Right hindlimb (tissue), 1 donor: ENCODE measurements around the gene YWHAG.
A peak's percentile ranks its signal among the peaks of the same experiment; 100 is the strongest.
"Not testable (repeated sequence)": the region's sequence is repeated elsewhere in the genome, so short reads cannot be mapped to it uniquely, and the experiment has no call there.

Experiments used
- DNase-seq: peaks from one replicate; pipeline ENCODE4 v3.0.0-alpha.2; 2018

Gene YWHAG

DNA sequence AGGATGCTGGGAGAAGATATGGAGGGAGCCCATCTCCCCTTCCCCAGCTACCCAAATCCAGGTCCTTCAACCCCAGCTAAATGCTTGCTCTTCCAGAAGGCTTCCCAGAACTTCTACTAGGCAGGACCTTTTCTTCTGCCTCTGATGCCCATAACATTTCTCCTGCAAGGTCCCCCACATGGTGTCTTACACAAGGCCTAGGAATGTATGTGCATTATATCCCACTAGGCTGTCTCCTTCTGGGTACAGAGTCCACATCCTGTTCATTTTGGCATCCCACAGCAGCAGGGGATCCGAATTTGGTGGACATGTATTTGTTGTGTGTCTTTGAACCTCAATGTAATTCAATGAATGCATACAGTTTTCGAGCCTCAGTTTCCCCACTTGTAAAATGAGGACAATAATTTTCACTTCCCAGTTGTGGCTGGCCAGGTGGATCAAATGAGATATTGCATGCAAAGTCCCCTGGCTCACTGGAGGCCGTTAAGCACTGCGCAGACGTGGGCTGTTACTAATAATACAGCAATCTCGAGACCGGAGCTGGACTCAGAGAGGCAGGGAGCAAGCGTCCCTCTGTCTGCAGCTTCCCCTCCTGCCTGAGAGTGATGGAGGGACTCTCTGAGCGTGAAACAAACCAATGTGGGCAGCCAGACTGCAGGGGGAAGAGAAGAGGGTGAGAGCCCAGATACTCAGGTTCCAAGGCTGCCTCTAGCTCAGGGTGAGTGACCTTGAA is 18.6 kb upstream of the YWHAG start:
- DNase-seq: no peak

DNA sequence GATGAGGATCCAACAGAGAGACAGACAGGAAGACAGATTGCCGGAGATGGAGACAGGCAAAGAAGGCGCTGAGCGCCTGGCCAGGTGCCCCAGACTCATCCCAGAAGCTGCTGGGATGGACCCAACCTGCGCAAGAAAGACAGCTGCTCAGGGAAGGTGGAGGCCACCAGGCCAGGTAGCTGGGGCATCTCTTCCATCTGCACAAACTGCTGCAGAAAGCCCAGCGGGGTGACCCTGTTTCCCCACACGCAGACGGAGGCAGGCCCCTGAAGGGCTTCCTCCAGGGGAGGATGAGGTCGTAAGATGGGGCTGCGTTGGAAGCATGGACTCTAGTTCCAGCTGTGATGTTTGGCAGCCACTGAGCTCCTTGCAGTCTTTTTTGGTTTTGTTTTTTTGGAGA is 16.5 kb upstream of the YWHAG start:
- DNase-seq: no peak

DNA sequence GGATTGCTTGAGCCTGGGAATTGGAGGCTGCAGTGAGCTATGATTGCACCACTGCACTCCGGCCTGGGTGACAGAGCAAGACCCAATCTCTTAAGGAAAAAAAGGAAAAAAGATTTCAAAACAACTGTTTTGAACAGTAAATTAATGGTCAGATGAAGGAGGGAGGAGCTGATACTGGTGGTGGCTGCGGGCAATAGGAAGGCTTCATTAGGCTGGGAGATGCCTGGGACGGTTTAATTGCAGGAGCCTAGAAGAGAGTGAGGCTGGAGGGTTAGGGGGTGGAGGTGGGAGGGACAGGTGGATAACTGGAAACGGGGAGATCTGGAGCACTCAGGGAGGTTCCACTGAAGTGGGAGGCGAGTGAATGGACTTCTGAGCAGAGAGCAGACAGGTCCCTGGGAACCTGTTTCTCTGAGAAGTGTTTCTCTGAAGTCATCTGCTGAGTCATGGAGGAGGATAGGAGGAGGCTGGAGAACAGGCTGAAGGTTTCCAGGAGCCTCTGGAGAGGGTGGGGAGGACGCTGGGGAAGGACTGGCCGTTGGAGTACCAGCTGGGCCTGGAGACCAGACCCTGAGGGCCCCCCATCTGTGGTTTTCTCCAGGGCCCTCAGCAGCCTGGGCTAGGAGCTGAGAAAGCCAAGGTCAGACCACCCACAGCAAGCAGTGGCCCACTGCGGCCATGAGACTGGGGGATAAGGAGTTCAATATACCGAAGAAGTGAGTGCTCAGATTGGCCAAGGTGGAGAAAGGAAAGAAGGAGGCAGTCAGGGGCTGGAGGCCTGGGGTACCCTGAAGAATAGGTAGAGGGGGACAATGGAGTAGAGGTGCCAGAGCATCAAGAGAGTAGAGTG is 14.4 kb upstream of the YWHAG start:
- no peak for DNase-seq

DNA sequence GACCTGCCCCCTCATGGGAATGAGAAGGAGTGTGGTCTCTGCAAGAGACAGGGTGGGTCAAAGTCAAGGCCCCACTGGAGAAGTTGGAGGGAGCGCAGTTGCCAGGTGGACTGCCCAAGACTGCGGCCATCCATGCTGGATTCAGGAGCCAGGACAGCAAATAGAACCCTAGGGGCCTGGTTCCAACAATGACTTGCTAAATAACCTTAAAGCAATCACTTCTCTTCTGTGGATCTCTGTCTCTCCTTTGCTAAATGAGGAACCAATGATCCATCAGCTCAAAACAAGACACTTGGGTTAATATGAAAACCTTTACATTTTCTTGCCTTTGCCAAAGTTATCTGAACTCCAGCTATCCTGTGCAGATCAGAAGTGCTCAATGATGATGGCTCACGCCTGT is 12.6 kb upstream of the YWHAG start:
- DNase-seq: no peak

DNA sequence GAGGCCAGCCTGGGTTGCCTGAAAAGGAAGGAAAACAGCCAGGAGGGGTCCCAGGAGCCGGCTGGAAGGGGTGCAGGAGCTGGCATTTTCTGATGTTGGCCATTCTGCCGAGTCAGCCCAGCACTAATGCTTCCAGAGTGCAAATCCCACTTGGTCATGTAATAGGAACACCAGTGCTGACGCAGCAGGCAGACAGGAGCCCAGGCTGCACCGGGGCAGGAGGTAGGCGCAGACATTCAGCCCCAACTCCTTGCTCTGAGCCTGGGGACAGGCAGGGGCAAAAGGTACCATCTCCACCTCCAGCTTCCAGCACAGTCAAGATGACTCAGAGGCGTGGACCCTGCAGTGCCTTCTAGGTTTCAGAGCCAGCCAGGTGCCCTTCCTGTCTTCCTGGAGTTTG is 10.2 kb upstream of the YWHAG start:
- DNase-seq: no peak

DNA sequence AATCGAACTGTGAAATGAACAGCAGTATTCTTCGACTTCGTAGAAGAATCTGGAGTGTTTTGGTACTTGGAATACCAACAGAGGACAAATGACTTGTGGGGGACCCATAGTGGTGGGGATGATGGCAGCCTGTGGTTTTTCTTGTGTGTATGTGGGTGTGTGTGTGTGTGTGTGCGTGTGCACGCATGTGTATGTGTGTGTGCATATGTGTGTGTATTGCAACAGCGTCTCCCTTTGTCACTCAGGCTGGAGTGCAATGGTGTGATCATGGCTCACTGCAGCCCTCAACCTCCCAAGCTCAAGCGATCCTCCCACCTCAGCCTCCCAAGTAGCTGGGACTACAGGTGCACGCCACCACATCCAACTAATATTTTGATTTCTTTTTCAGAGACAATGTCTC is 9.4 kb upstream of the YWHAG start:
- DNase-seq: no peak

DNA sequence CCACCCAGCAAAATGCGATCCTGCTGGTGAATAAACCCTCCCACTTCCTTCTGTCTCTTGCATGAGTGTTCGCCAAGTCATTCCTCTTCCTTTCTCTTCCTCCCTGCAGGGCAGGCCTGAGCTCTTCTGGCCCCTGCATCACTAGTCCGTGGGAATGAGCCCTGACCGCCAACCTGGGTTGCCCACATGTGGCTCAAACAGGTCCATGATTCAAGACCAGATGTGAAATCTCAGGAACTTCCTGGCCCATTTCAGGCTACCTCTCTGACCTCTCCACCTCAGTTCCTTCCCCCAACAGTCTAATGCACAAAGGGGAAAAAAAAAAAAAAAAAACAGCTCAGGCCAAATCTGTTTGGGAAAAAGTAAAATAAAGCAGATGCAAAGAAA is 5.4 kb upstream of the YWHAG start:
- DNase-seq: peak; percentile 40

DNA sequence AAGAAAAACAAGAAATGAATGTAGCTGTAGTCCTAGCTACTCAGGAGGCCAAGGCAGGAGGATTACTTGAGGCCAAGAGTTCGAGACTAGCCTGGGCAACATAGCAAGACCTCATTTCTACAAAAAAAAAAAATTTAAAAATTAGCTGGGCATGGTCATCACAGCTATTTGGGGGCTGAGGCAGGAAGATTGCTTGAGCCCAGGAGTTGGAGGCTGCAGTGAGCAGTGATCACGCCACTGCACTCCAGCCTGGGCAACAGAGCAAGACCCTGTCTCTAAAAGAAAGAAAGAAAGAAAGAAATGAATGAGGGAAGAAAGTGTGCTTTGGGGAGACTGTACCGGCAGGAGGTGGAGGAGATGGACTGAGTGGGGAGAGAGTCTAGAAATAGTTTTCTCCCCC is 5.0 kb upstream of the YWHAG start:
- DNase-seq: not testable (repeated sequence)

DNA sequence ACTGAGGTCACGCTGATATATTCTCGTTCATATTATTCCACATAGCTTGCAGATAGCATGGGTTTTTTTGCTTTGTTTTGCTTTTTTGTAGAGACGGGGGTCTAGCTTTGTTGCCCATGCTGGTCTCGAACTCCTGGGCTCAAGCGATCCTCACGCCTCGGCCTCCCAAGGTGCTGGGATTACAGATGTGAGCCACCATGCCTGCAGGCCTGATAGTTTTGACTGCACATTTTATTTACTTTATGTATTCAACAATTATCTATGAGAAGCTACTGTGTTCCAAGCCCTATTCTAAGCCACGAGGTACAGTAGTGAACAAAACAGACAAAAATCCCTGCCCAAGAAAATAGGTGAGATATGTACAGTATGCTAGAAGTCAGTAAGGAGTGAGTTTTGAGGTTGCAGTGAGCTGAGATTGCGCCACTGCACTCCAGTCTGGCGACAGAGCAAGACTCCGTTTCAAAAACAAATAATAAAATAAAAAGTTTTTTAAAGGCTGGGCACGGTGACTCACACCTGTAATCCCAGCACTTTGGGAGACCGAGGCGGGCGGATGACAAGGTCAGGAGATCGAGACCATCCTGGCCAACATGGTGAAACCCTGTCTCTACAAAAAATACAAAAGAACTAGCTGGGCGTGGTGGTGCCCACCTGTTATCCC is 1.3 kb upstream of the YWHAG start:
- DNase-seq: no peak

DNA sequence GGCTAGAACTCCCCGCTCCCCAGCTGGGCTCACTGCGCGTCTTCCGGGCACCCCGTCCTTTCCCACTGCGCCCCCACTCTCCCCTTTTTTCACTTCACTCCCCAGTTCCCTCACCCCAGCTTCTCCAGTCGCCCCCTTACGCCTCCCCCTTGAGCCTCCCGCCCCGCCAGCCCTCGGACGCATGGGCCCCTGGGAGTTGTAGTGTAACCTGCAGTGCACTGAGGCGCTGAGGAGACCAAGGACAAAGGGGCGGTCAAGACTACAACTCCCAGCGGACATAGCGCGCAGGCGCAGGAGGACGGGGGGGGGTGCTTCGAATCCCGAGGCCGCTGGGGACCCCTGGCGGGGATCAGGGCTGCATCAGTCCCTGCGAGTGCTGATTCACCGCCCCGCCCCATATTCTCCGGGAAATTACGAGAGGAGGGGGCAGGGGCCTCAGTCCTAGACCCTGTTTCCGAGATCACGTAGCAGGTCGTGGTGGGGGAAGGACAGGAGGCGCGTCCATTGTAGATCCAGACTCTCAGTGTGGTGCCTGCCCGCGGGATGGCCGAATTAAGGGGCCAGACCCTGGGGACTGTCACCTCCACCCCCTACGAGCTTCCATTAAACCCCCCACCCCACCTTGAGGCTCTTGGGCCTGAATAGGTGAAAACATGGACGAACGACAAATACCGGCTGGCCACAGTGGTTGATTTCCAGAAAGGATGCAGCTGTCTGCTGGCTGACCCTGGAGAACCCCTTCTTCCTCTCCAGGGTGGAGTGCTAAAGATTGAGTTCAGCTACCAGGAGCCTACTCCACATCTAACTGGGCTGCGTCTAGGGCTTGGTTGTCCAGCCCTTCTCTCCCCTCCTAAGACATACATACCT is 553 bp upstream of the YWHAG start:
- DNase-seq: peak; percentile 99

DNA sequence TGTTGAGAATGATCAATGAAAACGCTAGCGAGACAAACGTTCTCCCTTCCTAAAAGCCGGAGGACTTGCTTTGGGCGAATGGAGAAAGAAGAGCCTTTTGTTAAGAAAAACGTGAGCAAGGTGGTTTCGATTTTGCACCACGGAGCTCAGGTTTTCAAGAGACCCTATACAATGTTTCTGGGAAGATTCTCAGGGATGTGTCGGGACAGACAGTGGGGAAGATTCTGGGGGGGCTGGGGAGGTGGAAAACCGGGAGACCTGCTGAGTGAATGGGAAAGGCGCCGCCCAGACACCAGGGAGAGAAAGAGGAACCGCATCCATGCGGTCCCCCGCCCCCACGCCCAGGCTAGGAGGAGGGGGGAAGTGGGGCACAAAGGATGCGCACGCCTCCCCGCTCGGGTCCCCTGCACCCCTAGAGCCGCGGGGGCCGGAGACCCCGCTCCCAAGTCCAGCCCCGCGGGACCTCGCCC is 745 bp downstream of the YWHAG start:
- peak; percentile 82 for DNase-seq

DNA sequence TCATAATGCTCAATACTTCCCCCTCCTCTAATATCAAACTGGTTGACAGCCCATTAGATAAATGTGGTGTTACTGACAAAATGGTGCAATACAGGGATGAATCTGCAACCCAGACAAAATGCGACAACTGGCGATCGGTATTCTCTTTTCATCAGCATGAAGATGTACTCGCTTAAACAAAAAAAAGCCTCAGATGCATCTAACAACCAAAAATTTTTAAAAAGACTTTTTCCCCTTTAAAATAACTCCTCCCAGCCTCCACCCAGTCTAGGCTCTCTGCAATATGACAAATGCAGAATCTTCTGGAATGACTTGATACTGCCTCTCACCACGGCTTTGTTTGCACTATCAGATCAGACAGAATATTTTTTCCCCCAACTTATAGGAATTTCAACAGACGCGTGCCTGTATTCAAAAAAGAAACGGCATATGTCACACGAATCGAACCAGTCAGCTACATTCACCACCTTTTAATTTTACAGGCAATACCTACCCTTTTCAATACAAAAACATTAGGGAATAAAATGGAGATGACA is 1.2 kb downstream of the YWHAG start:
- DNase-seq: no peak

DNA sequence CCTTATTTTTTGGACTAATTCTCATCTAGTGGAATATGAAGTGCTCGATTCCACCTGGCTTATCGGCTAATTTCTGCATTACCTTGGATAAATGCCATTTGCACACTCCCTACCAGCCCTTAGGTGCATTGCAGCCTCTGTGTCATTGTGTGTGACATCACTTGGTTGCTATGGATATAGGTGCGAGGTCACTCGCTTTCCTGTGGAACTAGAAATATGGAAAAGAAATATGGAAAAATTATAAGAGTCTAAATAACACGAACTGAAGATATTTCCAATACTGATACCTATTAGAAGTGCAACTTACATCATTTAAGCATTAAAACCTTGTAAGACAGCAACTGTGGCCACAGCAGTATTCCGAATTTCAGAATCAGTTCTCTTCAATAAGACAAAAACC is 2.0 kb downstream of the YWHAG start:
- no peak for DNase-seq

DNA sequence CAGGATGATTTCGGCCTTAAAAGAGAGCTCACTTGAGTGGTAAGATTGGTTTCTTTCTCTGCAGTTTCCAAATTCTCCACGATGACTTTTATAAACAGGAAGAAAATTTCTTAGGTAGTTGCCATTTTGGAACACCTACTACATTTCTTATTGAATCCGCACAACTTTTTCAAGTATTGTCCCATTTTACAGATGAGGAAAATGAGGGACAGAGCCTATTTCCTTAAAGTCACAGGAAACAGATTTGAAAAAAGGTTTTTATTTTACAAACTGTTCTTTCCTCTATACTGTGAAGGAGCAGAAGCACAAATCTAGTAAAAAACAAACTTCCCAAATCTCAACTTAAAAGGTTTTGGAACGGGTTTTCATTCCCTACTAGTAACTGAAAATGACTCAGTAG is 2.7 kb downstream of the YWHAG start:
- no peak for DNase-seq

DNA sequence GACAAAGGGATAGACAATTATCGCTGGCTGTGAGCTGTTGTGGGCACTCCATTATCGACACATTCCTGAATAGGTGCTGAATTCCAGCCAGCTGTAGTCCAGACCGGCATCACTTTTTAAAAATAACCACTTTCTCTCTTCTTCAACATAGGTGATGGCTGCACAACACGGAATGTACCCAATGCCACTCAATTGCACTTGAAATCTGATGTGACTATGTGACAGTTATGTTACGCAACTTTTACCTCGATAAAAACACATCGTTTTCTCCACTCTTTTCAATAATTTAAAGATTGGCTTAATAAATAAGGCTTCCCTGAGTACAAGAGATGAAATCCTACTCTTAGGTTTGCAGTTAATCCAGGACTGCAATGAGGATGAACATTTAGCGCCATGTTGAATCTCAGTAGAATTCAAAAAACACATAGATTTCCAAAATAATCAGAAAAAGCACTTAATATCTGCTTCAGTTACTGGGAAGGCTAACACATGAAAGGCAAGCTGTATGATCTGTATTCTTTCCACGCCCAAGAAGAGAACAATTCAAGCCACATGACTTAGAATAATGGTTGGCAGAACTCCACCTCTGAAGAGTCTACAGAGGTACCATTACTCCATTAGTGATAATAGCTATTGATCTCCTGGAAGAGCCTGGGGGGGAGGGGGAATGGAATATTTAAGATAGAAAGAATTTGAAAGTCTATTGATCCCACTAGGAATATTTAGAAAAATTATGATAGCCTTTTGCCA is 3.6 kb downstream of the YWHAG start:
- DNase-seq: no peak

DNA sequence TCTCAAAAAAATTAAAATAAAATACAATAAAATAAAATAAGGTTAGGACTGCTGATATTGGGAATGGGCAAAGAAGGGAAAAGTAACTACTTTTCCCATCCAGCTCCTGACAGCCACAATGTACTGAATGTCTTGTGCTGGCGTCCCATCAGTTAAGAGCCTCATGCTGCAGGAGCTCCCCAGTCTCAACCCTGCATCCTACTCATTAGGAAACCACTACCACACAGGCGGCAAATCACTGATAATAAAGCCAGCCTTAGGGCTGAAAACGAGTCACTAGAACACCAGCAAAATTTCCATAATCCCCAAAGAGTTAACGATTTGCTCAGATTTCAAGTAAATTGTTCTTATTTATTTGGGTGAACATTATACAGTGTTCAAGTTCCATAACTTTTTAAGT is 4.3 kb downstream of the YWHAG start:
- no peak for DNase-seq

DNA sequence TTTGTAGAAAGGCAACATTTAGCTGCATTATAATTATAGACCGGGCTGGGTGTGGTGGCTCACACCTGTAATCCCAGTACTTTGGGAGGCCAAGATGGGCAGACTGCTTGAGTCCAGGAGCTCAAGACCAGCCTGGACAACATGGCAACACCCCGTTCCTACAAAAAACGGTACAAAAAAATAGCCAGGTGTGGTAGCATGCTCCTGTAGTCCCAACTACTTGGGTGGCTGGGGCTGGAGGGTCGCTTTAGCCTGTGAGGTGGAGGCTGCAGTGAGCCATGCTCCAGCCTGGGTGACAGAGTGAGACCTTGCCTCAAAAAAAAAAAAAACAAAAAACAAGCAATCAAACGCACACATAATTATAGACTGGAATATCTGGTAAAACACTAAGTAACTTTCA is 5.0 kb downstream of the YWHAG start:
- no peak for DNase-seq

DNA sequence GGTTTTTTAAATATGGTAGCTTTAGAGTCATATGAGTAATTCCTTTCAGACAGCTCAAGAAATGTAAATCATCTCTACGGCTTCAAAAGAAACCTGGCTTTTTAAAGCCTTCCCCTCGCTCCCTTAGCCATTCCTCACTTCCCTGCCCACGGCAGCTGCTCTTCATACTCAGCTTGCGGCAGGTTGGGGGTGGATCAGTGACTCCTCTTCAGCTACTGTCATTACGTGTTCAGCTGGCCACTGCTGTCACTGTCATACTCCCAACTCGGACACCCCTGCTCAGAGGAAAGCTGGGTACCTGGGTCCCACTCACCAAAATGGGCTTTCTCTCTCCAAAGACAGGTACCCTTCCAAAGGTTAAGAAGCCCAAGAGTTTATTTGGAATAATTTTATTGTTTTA is 6.6 kb downstream of the YWHAG start:
- peak; percentile 37 for DNase-seq

DNA sequence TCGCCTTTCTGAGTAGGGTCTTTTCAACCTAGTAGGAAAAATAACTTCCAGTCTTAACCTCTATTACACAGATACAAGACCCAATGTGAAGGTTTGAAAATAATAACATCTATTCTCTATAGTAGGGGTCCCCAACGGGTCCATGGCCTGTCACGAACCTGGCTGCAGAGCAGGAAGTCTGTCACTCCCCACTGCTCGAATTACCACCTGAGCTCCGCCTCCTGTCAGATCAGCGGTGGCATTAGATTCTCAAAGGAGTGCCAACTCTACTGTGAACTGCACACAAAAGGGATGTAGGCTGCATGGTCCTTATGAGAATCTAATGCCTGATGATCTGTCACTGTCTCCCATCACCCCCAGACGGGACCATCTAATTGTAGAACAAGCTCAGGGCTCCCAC is 7.4 kb downstream of the YWHAG start:
- no peak for DNase-seq

DNA sequence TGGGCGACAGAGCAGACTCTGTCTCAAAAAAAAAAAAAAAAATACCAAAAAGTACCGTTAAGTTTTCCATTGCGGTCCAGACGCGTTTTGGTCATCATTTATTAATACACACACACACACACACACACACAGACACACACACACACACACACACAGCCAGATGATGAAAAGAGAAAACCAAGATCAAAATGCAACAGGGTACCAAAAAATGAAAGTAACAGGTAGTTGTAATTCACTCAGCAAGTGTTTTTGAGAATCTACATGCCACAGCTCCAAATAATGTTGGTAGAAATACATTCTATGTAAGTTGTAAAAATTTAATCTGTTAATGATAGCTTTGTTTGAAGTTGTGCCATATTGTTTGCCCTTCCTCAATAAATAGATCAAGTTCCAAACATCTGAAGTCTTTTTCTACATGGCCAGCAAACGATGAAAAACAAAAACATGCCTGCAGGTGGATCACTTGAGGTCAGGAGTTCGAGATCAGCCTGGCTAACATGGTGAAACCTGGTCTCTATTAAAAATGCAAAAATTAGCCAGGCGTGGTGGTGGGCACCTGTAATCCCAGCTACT is 9.4 kb downstream of the YWHAG start:
- no peak for DNase-seq

DNA sequence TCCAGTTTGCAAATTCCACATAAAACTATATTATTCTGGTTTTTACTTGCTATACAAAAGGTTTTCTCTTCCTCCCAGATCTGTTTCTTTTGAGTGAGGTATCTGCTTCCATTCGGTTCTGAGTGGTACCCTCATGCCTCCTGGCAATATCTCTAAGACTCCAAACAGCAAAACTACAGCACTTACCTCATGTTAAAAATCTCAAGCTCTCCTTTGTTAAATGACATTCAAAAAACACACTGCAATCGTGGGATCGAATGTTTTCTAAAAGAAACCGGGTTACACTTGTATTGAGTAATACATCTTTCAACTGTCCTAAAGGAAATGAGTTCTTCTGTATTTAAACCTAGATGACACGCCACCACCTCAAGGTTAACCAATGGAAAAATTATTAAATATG is 11.1 kb downstream of the YWHAG start:
- DNase-seq: no peak
